Measurements from ENCODE around the gene ELN. TPM values are rescaled to one million over a fixed set of nuclear protein-coding genes. Genes with fewer than 3 reads are reported as not detected.

ELN gene
- total and polyA plus RNA-seq, 2 donors (not counting 3 experiments of a cell fraction or from before 2014, with no cell fraction given): 1.7 to 2.6 TPM

- Histone ChIP-seq H3K36me3 (ENCODE audit: control insufficient read depth in 2 of 2, extremely low read depth in 1 of 2, insufficient read depth in 2 of 2, low read length in 2 of 2) (peaks cover 3 to 32% of the 10 kb centered on the region in 2 experiments), H4K20me1 (replicated peaks; ENCODE audit: control insufficient read depth, extremely low read depth, insufficient read depth, low read length) (no peaks in the 10 kb centered on the region), H3K9me1 (replicated peaks; ENCODE audit: control insufficient read depth, extremely low read depth, insufficient read depth, low read length) (no peaks in the 10 kb centered on the region), H3K4me2 (ENCODE audit: insufficient read depth, low read length) (no peak overlapping the region), H3K79me2 (ENCODE audit: control insufficient read depth, insufficient read depth, low read length) (no peaks in the 10 kb centered on the region), H3K27me3 (ENCODE audit: control insufficient read depth in 2 of 2, insufficient read depth in 2 of 2, low read length in 2 of 2) (no peaks in the 10 kb centered on the region), H2AFZ (ENCODE audit: low read depth, low read length) (no peak overlapping the region), H3K4me1 (ENCODE audit: control insufficient read depth, extremely low read depth, insufficient read depth, low read length) (no peaks in the 10 kb centered on the region), H3K4me3 (replicated peaks in 1 of 3; ENCODE audit: insufficient read depth in 1 of 3, low read depth in 1 of 3, low read length in 3 of 3) (no peak overlapping the region), H3K9me3 (replicated peaks; ENCODE audit: control insufficient read depth, insufficient read depth, low read length) (no peaks in the 10 kb centered on the region), H3K9ac (replicated peaks; ENCODE audit: extremely low read depth, insufficient read depth, low read length) (no peak overlapping the region), H3K27ac (ENCODE audit: insufficient read depth, low read depth, low read length) (no peak overlapping the region)
- dilution Hi-C loops (cut with MboI; ENCODE audit: extremely low pct_ligation_motif_present, low sequenced_read_pairs): no loop called here
- DNase-seq (ENCODE audit: low read depth, low spot score) (no peak), FAIRE-seq (no peak)
- BruUV-seq (replicated peaks): no TSS peak
- POLR2A ChIA-PET: interaction anchor here (0.9 kb wide), 1 partner anchor 32 kb away, joined by 3 read pairs; no protein-coding TSS in a partner anchor
- CTCF ChIA-PET: interaction anchor here (0.7 to 2.4 kb wide), 3 partner anchors 12 to 99 kb away, joined by 3 to 5 read pairs (median 3); partner anchors contain the start of gene LIMK1
- intact Hi-C loops (cut with micrococcal nuclease): no loop called here
- TF ChIP-seq GATA2 (IDR thresholded peaks at IDR 0.05; ENCODE audit: insufficient read depth, insufficient read length, low read depth, low read length) (no peak), POLR2A (IDR thresholded peaks at IDR 0.05; ENCODE audit: low read depth, low read length) (no peak), FOS (IDR thresholded peaks at IDR 0.05; ENCODE audit: borderline replicate concordance, insufficient read depth, low read length) (no peak), MYC (IDR thresholded peaks at IDR 0.05; ENCODE audit: low read depth, low read length) (no peak), EZH2 (IDR thresholded peaks at IDR 0.05; ENCODE audit: borderline replicate concordance, low read depth, low read length, severe bottlenecking) (no peak), CTCF (IDR thresholded peaks at IDR 0.05; ENCODE audit: extremely low read depth in 1 of 2, insufficient read depth in 1 of 2, low read depth in 1 of 2, low read length in 2 of 2) (no peak), MAX (IDR thresholded peaks at IDR 0.05; ENCODE audit: insufficient read depth, insufficient read length) (no peak), JUN (IDR thresholded peaks at IDR 0.05; ENCODE audit: borderline replicate concordance, insufficient read depth, insufficient read length, low read depth) (no peak), POLR2AphosphoS5 (IDR thresholded peaks at IDR 0.05; ENCODE audit: insufficient read depth, low read depth, low read length) (no peak)
These were observed 88.4 kb downstream of the ELN start for GRCh38 chr7:74116356-74116755.

Other genes with a start within 250 kb of the ELN start
- gene CLDN4, start 197.2 kb upstream of the ELN start, total RNA-seq: 0.13 and 0.25 TPM in 2 replicates
- 0.14 and 0.15 TPM in 2 replicates for gene CLDN4, start 197.2 kb upstream of the ELN start, polyA plus RNA-seq
- gene METTL27, start 185.7 kb upstream of the ELN start, total RNA-seq: 1.2 and 10.8 TPM in 2 replicates
- 6.9 and 9.0 TPM in 2 replicates for gene METTL27, start 185.7 kb upstream of the ELN start, polyA plus RNA-seq
- not detected in 2 replicates for gene TMEM270, start 167.0 kb upstream of the ELN start, total RNA-seq
- gene TMEM270, start 167.0 kb upstream of the ELN start, polyA plus RNA-seq: not detected in 2 replicates
- 54.4 and 54.5 TPM in 2 replicates for gene LIMK1, start 55.6 kb downstream of the ELN start, total RNA-seq
- 52.9 and 62.0 TPM in 2 replicates for gene LIMK1, start 55.6 kb downstream of the ELN start, polyA plus RNA-seq
- gene EIF4H, start 146.2 kb downstream of the ELN start, total RNA-seq: 415 and 434 TPM in 2 replicates
- gene EIF4H, start 146.2 kb downstream of the ELN start, polyA plus RNA-seq: 334 and 406 TPM in 2 replicates
- gene LAT2, start 181.8 kb downstream of the ELN start, total RNA-seq: 1.1 and 1.8 TPM in 2 replicates
- 0.57 and 1.0 TPM in 2 replicates for gene LAT2, start 181.8 kb downstream of the ELN start, polyA plus RNA-seq
- 40.0 and 44.3 TPM in 2 replicates for gene RFC2, start 226.2 kb downstream of the ELN start, total RNA-seq
- 17.8 and 24.4 TPM in 2 replicates for gene RFC2, start 226.2 kb downstream of the ELN start, polyA plus RNA-seq

All from endothelial cell of umbilical vein (primary cell).